Raji (cell line): ENCODE results near the gene CZIB.

Source experiments
- POLR2A ChIP-seq: IDR thresholded peaks from 2 replicates; pipeline ENCODE4 v1.6.1; 2011; ENCODE audit warnings: low read depth, low read length, control low read depth; ENCODE audit not compliant: insufficient read depth

CZIB gene

GRCh38 chr1:53220171-53220961, at the start of gene CZIB:
Gene CZIB, minus strand, starts transcription at chr1:53220634. Its CDS starts 59 bp downstream, at chr1:53220575.
- TF ChIP-seq POLR2A: peak; percentile 99

- no peak for TF ChIP-seq POLR2A
These were observed 49.7 kb upstream of the CZIB start for GRCh38 chr1:53270107-53270506.

GRCh38 chr1:53267761-53268160, 47.3 kb upstream of the CZIB start:
- no peak for TF ChIP-seq POLR2A

GRCh38 chr1:53266038-53266437, 45.6 kb upstream of the CZIB start:
- no peak for TF ChIP-seq POLR2A

- TF ChIP-seq POLR2A: no peak
These were observed 45.1 kb upstream of the CZIB start for GRCh38 chr1:53265581-53265980.

GRCh38 chr1:53264048-53264447, 43.6 kb upstream of the CZIB start:
- TF ChIP-seq POLR2A: no peak

- TF ChIP-seq POLR2A: no peak
These were observed 41.6 kb upstream of the CZIB start for GRCh38 chr1:53262000-53262399.

- no peak for TF ChIP-seq POLR2A
These were observed 40.3 kb upstream of the CZIB start for GRCh38 chr1:53260631-53261247.

- TF ChIP-seq POLR2A: no peak
These were observed 39.5 kb upstream of the CZIB start for GRCh38 chr1:53259932-53260331.

GRCh38 chr1:53258216-53258615, 37.8 kb upstream of the CZIB start:
- TF ChIP-seq POLR2A: no peak

GRCh38 chr1:53257454-53258081, 37.1 kb upstream of the CZIB start:
- TF ChIP-seq POLR2A: no peak

GRCh38 chr1:53256511-53257453, 36.3 kb upstream of the CZIB start:
- no peak for TF ChIP-seq POLR2A

- TF ChIP-seq POLR2A: no peak
These were observed 34.6 kb upstream of the CZIB start for GRCh38 chr1:53255031-53255430.

GRCh38 chr1:53254011-53254640, 33.7 kb upstream of the CZIB start:
- TF ChIP-seq POLR2A: no peak
